A673 (cell line): ENCODE results near the gene CUX1.

ENCODE experiments used
- EZH2 ChIP-seq: fragments of 200-600 bp; sonication (generic); IDR thresholded peaks from 2 replicates; pipeline ENCODE4 v1.6.1; 2017; ENCODE audit warnings: borderline replicate concordance, low read depth, mild to moderate bottlenecking, mixed read lengths, antibody characterized with exemption, low read length; ENCODE audit not compliant: poor library complexity, severe bottlenecking
- TF ChIP-seq, protein P1 (sequence below): fragments of 300-800, 200-600 bp; sonication (generic); conservative IDR thresholded peaks from 2 replicates; pipeline ENCODE4 v1.5.1; 2017; ENCODE audit warnings: low read depth, mild to moderate bottlenecking, antibody characterized with exemption, low read length, moderate library complexity, mixed read lengths

GRCh38 chr7:101929256-101929655 lies 111.8 kb downstream of the CUX1 start:
- TF ChIP-seq, protein P1, sequence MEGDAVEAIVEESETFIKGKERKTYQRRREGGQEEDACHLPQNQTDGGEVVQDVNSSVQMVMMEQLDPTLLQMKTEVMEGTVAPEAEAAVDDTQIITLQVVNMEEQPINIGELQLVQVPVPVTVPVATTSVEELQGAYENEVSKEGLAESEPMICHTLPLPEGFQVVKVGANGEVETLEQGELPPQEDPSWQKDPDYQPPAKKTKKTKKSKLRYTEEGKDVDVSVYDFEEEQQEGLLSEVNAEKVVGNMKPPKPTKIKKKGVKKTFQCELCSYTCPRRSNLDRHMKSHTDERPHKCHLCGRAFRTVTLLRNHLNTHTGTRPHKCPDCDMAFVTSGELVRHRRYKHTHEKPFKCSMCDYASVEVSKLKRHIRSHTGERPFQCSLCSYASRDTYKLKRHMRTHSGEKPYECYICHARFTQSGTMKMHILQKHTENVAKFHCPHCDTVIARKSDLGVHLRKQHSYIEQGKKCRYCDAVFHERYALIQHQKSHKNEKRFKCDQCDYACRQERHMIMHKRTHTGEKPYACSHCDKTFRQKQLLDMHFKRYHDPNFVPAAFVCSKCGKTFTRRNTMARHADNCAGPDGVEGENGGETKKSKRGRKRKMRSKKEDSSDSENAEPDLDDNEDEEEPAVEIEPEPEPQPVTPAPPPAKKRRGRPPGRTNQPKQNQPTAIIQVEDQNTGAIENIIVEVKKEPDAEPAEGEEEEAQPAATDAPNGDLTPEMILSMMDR, result no peak
- no peak for TF ChIP-seq EZH2
